ENCODE results near the gene TGM6. TPM values are rescaled to one million over a fixed set of nuclear protein-coding genes. Genes with fewer than 3 reads are reported as not detected.
"Not testable (repeated sequence)": the region's sequence is repeated elsewhere in the genome, so short reads cannot be mapped to it uniquely, and the experiment has no call there.

Gene TGM6
- total and polyA plus RNA-seq, 4 donors, result not detected

- Histone ChIP-seq H3K9me3 (ENCODE audit: control insufficient read depth, insufficient read depth, low read length) (peaks cover 1% of the 10 kb centered on the region), H3K4me1 (ENCODE audit: control insufficient read depth, insufficient read depth, low read length) (no peaks in the 10 kb centered on the region), H3K4me3 (ENCODE audit: low read depth, low read length) (no peak overlapping the region), H3K27ac (ENCODE audit: low read depth, low read length) (no peak overlapping the region), H3K27me3 (ENCODE audit: control insufficient read depth, insufficient read depth, low read length) (no peaks in the 10 kb centered on the region), H3K36me3 (ENCODE audit: control insufficient read depth, insufficient read depth, low read length) (no peaks in the 10 kb centered on the region)
- no peak for DNase-seq (ENCODE audit: low read depth in 4 of 6, low spot score in 6 of 6)
- WGBS (ENCODE audit: insufficient coverage), result no CpG with 5 or more reads among the region's 2 CpGs
Observed at GRCh38 chr20:2401527-2401926, 20.8 kb downstream of the TGM6 start.

GRCh38 chr20:2402271-2402980 lies 21.7 kb downstream of the TGM6 start:
- no peaks in the 10 kb centered on the region for H3K4me1 ChIP-seq (ENCODE audit: control insufficient read depth, insufficient read depth, low read length)
- no peaks in the 10 kb centered on the region for H3K36me3 ChIP-seq (ENCODE audit: control insufficient read depth, insufficient read depth, low read length)
- peaks cover 1% of the 10 kb centered on the region for H3K9me3 ChIP-seq (ENCODE audit: control insufficient read depth, insufficient read depth, low read length)
- DNase-seq (ENCODE audit: low read depth in 4 of 6, low spot score in 6 of 6), result peak in 3 of 6 donors; percentile 11 to 74 (median 12)
- no peak overlapping the region for H3K4me3 ChIP-seq (ENCODE audit: low read depth, low read length)
- H3K27me3 ChIP-seq (ENCODE audit: control insufficient read depth, insufficient read depth, low read length), result no peaks in the 10 kb centered on the region
- no peak overlapping the region for H3K27ac ChIP-seq (ENCODE audit: low read depth, low read length)
- 69% methylated on average over 6 of the region's 7 CpGs for WGBS (ENCODE audit: insufficient coverage)

- Histone ChIP-seq H3K9me3 (ENCODE audit: control insufficient read depth, insufficient read depth, low read length) (peaks cover 1% of the 10 kb centered on the region), H3K4me3 (ENCODE audit: low read depth, low read length) (no peak overlapping the region), H3K36me3 (ENCODE audit: control insufficient read depth, insufficient read depth, low read length) (no peaks in the 10 kb centered on the region), H3K4me1 (ENCODE audit: control insufficient read depth, insufficient read depth, low read length) (no peaks in the 10 kb centered on the region), H3K27me3 (ENCODE audit: control insufficient read depth, insufficient read depth, low read length) (no peaks in the 10 kb centered on the region), H3K27ac (ENCODE audit: low read depth, low read length) (no peak overlapping the region)
- WGBS (ENCODE audit: insufficient coverage), result 96% methylated on average over 22 of the region's 24 CpGs
- no peak for DNase-seq (ENCODE audit: low read depth in 4 of 6, low spot score in 6 of 6)
Observed at GRCh38 chr20:2403291-2404052, 22.8 kb downstream of the TGM6 start.

- H3K9me3 ChIP-seq (ENCODE audit: control insufficient read depth, insufficient read depth, low read length), result peaks cover 1% of the 10 kb centered on the region
- H3K4me3 ChIP-seq (ENCODE audit: low read depth, low read length), result no peak overlapping the region
- H3K36me3 ChIP-seq (ENCODE audit: control insufficient read depth, insufficient read depth, low read length), result no peaks in the 10 kb centered on the region
- H3K27me3 ChIP-seq (ENCODE audit: control insufficient read depth, insufficient read depth, low read length), result no peaks in the 10 kb centered on the region
- no peak for DNase-seq (ENCODE audit: low read depth in 4 of 6, low spot score in 6 of 6)
- WGBS (ENCODE audit: insufficient coverage), result 100% methylated on average over 1 of the region's 1 CpG
- H3K27ac ChIP-seq (ENCODE audit: low read depth, low read length), result no peak overlapping the region
- no peaks in the 10 kb centered on the region for H3K4me1 ChIP-seq (ENCODE audit: control insufficient read depth, insufficient read depth, low read length)
Observed at GRCh38 chr20:2405693-2406065, 25.0 kb downstream of the TGM6 start.

GRCh38 chr20:2407355-2407754 lies 26.7 kb downstream of the TGM6 start:
- 55% methylated on average over 1 of the region's 7 CpGs for WGBS (ENCODE audit: insufficient coverage)
- not testable (repeated sequence) for H3K27me3 ChIP-seq (ENCODE audit: control insufficient read depth, insufficient read depth, low read length); H3K27ac ChIP-seq (ENCODE audit: low read depth, low read length); DNase-seq (ENCODE audit: low read depth in 4 of 6, low spot score in 6 of 6); H3K4me3 ChIP-seq (ENCODE audit: low read depth, low read length); H3K4me1 ChIP-seq (ENCODE audit: control insufficient read depth, insufficient read depth, low read length); H3K9me3 ChIP-seq (ENCODE audit: control insufficient read depth, insufficient read depth, low read length); H3K36me3 ChIP-seq (ENCODE audit: control insufficient read depth, insufficient read depth, low read length)

GRCh38 chr20:2408111-2408510 lies 27.4 kb downstream of the TGM6 start:
- Histone ChIP-seq H3K4me3 (ENCODE audit: low read depth, low read length) (no peak overlapping the region), H3K36me3 (ENCODE audit: control insufficient read depth, insufficient read depth, low read length) (no peaks in the 10 kb centered on the region), H3K4me1 (ENCODE audit: control insufficient read depth, insufficient read depth, low read length) (no peaks in the 10 kb centered on the region), H3K27me3 (ENCODE audit: control insufficient read depth, insufficient read depth, low read length) (no peaks in the 10 kb centered on the region), H3K9me3 (ENCODE audit: control insufficient read depth, insufficient read depth, low read length) (peaks cover 1% of the 10 kb centered on the region), H3K27ac (ENCODE audit: low read depth, low read length) (no peak overlapping the region)
- no peak for DNase-seq (ENCODE audit: low read depth in 4 of 6, low spot score in 6 of 6)
- no CpG with 5 or more reads among the region's 1 CpG for WGBS (ENCODE audit: insufficient coverage)

GRCh38 chr20:2416541-2417212 lies 36.0 kb downstream of the TGM6 start:
- no peaks in the 10 kb centered on the region for H3K27me3 ChIP-seq (ENCODE audit: control insufficient read depth, insufficient read depth, low read length)
- WGBS (ENCODE audit: insufficient coverage), result 88% methylated on average over 3 of the region's 6 CpGs
- no peak overlapping the region for H3K27ac ChIP-seq (ENCODE audit: low read depth, low read length)
- DNase-seq (ENCODE audit: low read depth in 4 of 6, low spot score in 6 of 6), result no peak
- H3K4me1 ChIP-seq (ENCODE audit: control insufficient read depth, insufficient read depth, low read length), result no peaks in the 10 kb centered on the region
- no peaks in the 10 kb centered on the region for H3K36me3 ChIP-seq (ENCODE audit: control insufficient read depth, insufficient read depth, low read length)
- H3K4me3 ChIP-seq (ENCODE audit: low read depth, low read length), result no peak overlapping the region
- no peaks in the 10 kb centered on the region for H3K9me3 ChIP-seq (ENCODE audit: control insufficient read depth, insufficient read depth, low read length)

- no peak overlapping the region for H3K4me3 ChIP-seq (ENCODE audit: low read depth, low read length)
- H3K4me1 ChIP-seq (ENCODE audit: control insufficient read depth, insufficient read depth, low read length), result no peaks in the 10 kb centered on the region
- DNase-seq (ENCODE audit: low read depth in 4 of 6, low spot score in 6 of 6), result no peak
- no peaks in the 10 kb centered on the region for H3K9me3 ChIP-seq (ENCODE audit: control insufficient read depth, insufficient read depth, low read length)
- H3K27ac ChIP-seq (ENCODE audit: low read depth, low read length), result no peak overlapping the region
- no peaks in the 10 kb centered on the region for H3K27me3 ChIP-seq (ENCODE audit: control insufficient read depth, insufficient read depth, low read length)
- H3K36me3 ChIP-seq (ENCODE audit: control insufficient read depth, insufficient read depth, low read length), result no peaks in the 10 kb centered on the region
- 85% methylated on average over 14 of the region's 14 CpGs for WGBS (ENCODE audit: insufficient coverage)
Observed at GRCh38 chr20:2417213-2417541, 36.5 kb downstream of the TGM6 start.

- Histone ChIP-seq H3K27me3 (ENCODE audit: control insufficient read depth, insufficient read depth, low read length) (no peaks in the 10 kb centered on the region), H3K27ac (ENCODE audit: low read depth, low read length) (no peak overlapping the region), H3K9me3 (ENCODE audit: control insufficient read depth, insufficient read depth, low read length) (no peaks in the 10 kb centered on the region), H3K4me3 (ENCODE audit: low read depth, low read length) (no peak overlapping the region), H3K4me1 (ENCODE audit: control insufficient read depth, insufficient read depth, low read length) (no peaks in the 10 kb centered on the region), H3K36me3 (ENCODE audit: control insufficient read depth, insufficient read depth, low read length) (no peaks in the 10 kb centered on the region)
- WGBS (ENCODE audit: insufficient coverage), result 79% methylated on average over 2 of the region's 2 CpGs
- no peak for DNase-seq (ENCODE audit: low read depth in 4 of 6, low spot score in 6 of 6)
Observed at GRCh38 chr20:2418388-2418787, 37.7 kb downstream of the TGM6 start.

Measured in spinal cord (tissue), 10 donors.